HG02840 (cell line): ENCODE measurements around the gene KMT2E.
A peak's percentile ranks its signal among the peaks of the same experiment; 100 is the strongest.
"Not testable (repeated sequence)": the region's sequence is repeated elsewhere in the genome, so short reads cannot be mapped to it uniquely, and the experiment has no call there.

Experiments used
- ATAC-seq: cut with Tn5 transposase; IDR thresholded peaks from one replicate; pipeline ENCODE4 v1.9.1; 2021; ENCODE audit warnings: mild to moderate bottlenecking, moderate library complexity, moderate number of reproducible peaks; ENCODE audit not compliant: unreplicated experiment, low FRiP score

The KMT2E gene

GRCh38 chr7:104981672-104982037 is 32.4 kb upstream of the KMT2E start:
- ATAC-seq: no peak

DNA sequence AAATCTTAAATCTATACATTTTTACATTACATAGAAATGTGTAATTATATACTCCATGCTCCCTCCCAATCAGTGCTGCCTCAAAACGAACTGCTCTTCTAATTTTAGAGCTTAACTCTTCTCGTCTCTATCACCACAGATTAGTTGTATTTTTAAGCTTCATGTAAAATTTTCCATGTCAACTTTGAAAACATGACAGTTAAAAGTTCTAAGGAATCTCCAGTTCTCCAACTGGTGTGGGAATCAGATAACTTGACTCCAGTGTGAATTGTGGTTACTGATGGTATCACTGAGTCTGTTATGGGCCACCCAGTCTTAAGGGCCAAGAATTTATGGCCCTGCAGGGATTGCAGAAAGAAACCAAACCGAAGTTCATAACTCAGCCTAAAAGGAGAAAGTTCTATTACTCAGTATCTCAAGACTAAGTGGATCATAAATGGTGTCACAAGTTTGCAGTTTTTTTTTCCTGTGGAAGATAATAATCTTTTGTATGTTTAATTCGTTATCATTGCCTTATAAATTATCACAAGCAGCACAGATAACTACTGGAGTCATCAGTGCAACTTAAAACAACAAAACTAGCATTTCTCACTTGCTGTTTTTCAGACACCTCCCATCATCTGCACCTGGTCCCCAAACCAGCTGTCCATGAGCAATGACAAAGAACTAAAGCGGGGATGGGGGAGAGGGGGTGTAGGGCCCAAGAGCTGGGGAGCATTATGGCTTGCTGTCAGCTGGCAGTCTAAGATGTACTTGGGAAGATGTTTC is 31.5 kb upstream of the KMT2E start:
- no peak for ATAC-seq

- no peak for ATAC-seq
These were observed 30.9 kb upstream of the KMT2E start for GRCh38 chr7:104983076-104983577.

DNA sequence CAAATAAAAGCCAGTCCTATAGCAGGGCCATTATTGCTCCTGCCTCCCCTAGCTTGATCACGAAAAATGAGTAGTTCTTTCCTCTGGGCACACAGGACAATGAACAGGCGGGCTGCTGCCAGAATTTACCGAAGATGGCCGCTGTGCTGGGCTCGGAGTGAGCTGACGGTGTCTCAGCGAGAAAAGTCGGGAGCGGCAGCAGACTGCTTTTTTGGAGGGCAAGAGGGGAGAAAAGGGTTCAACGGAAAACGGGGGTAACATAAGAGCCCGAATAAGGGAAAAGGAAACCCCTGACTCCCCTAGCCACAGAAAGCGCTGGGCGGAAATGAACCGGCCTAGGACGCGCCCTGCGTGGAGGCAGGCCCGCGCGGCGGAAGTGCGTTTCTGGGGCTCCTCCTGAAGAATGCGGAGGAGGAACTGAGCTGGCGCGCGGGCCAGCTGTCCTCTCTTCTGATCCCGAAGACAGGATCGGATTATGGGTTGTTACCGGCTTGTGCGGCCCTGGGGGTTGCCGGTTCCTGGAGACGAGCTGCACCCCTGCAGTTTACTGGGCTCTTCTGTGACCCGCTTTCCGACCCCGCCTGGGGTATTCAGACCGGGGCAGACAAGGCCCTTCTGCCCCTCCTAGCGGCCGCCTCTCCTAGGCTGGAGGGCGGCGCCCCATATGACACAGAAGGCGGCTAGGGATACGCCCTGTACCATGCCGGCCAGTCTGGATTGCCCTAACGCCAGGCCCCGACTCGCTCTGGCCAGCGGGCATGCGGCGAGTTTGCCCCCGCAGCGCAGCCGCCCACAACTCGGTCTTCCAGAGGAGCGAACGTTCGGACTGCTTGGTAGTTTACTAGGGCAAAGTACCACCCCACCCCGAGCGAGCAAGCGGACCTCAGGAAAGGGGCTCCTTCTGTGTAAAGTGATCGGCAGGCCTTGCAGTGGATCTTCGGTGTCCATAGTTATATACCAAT is 30.1 kb upstream of the KMT2E start:
- peak; percentile 83 for ATAC-seq

- ATAC-seq: no peak
These were observed 29.3 kb upstream of the KMT2E start for GRCh38 chr7:104984585-104985258.

DNA sequence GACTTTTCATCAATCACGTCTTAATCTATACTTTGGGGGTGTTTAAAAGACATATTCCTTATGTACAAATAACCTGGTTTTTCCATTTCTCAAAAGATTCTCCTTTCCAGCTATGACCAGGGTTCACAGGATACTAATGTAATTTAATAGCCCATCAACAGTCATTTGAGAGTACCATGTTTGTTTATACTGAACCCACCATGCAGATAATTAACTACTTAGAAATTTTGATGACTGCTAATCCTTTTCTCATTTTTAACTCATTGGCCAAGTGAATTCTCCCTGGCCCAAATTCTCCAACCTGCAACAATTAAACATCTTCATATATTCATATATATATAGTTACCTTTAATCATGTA is 28.8 kb upstream of the KMT2E start:
- no peak for ATAC-seq

DNA sequence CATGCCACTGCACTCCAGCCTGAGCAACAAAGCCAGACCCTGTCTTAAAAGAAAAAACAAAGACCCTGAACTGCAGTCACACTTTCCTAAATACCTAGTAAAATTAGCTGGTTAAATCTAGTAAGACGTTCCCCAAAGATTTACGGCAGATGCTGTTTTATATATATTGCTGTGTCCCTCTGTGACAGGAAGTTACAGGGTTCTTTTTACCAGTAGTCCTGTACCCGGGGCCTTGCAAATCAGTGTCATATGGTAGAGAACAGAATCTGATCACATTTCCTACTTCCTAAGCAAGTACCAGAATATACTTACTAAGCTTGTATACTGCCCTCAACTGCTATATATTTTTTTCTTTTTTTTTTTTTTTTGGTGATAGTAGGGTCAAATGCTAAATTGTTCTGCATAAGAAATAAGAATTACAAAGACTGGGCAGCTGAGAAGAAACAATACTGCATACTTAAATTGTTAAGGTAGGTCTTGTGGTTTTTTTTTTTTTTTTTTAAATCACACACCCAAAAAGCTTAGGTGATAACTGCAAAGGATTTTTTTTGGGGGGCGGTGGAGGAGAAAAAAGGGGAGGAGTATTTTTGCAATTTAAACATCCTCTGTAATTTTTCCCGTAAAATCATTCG is 27.3 kb upstream of the KMT2E start:
- no peak for ATAC-seq

DNA sequence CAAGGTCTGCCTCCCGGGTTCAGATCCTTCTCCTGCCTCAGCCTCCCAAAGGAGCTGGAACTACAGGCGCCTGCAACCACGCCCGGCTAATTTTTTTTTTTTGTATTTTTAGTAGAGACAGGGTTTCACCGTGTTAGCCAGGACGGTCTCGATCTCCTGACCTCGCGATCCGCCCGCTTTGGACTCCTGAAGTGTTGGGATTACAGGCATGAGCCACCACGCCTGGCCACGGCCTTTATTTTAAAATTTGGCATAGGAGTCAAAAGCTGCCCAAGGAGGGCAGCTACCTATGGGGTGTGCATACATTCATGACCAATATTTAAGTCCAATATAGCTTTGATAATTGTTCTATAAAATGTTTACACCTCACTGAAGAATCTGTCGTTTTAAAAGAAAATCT is 26.6 kb upstream of the KMT2E start:
- ATAC-seq: not testable (repeated sequence)

DNA sequence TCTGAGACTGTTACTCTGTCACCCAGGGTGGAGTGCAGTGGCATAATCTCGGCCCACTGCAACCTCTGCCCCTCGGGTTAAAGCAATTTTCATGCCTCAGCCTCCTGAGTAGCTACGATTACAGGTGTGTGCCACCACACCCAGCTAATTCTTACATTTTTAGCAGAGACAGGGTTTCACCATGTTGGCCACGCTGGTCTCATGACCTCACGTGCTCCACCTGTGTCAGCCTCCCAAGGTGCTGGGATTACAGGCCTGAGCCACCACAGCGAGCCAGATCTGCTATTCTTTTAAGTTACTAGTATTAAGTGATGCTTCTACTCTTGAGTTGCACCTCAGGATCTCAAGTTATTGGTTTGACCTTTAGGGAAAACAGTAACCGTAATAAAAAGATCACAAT is 23.0 kb upstream of the KMT2E start:
- ATAC-seq: no peak

DNA sequence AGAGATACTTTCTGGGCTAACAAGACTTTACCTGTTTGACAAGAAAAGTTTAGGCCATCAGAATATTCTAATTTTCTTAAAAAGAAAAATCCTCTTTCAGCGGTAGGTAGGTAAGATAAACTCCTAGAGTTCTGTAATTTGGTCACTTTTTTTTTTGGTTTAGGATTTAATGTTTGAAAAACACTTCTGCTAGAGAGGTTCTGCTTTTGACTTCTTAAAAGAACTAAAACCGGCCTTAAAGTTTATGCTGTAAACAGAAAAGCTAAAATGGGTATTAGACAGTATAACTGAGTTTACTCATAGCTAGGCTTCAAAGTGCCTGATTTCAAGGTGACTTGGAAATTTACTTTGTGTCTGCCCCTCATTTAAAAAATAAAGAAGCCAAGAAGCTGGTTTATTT is 21.7 kb upstream of the KMT2E start:
- ATAC-seq: no peak

GRCh38 chr7:104993217-104993862 is 20.7 kb upstream of the KMT2E start:
- ATAC-seq: no peak

DNA sequence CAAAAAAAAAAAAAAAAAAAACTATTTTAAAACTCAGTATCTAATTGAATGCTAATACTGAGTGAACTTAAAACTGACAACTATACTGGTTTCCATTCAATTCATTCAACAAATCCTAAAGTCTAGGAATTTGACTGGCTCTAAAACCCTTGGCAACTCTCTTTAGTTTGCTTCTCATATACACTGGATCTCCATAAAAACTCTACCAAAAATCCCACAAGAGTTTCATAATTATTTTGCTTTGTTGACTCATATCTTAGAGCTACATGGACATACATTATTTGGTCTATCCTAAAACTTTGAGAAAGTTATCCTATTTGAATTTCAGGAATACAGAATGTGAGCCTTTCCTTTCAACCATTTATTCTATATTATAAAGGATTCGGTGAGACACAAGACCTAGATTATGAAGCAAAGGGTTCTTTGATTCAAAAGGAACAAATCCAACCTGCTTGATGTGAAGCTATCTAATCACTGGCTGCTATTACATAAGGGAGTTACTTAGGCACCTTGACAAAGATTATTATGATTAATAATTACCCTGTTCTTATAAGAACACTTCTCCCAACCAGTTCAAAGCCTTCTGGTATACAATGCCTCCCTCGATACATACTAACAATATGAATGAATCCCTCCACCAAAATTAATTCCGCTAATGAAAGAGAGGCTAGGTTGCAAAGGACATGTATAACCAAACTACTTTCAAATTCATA is 15.8 kb upstream of the KMT2E start:
- no peak for ATAC-seq

DNA sequence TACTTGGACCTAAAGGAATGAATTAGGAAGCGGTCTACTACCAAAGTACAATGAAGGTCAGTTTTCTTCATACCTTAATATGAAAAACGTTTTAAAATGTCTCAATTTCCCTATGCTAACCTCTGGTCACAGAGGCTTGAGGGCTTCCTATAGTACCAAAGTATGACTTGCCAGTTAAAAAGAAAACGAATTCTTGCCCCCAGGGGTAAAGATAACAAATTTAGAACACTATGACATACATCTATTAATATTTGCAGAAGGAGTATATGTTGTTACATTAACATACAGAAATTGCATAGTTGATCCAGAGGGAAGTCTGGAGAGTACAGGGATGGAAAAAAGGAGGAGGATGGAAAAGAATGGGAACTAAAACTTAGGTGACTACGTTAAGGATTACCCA is 13.8 kb upstream of the KMT2E start:
- ATAC-seq: no peak

DNA sequence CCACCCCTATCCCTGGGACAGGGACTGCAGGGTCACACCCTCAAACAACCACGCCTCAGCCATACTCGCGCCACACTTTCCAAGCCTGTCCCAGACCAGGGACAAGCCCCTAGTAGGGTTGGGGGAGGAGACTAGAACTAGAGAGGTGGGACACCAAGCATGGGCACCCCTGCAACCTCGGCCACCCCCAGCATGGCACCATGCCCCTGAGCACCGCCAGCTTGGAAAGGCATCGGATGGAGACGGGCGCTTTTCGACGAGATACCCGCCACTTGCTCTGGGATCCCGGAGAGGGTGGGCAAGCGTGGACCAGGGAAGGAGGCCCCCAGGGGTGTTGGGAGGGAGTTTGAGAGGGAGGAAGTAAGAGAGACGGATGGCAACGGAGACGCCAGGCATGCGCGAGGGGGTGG is 13.1 kb upstream of the KMT2E start:
- ATAC-seq: no peak

- no peak for ATAC-seq
These were observed 12.3 kb upstream of the KMT2E start for GRCh38 chr7:105001652-105002184.

- no peak for ATAC-seq
These were observed 10.7 kb upstream of the KMT2E start for GRCh38 chr7:105003275-105003674.

DNA sequence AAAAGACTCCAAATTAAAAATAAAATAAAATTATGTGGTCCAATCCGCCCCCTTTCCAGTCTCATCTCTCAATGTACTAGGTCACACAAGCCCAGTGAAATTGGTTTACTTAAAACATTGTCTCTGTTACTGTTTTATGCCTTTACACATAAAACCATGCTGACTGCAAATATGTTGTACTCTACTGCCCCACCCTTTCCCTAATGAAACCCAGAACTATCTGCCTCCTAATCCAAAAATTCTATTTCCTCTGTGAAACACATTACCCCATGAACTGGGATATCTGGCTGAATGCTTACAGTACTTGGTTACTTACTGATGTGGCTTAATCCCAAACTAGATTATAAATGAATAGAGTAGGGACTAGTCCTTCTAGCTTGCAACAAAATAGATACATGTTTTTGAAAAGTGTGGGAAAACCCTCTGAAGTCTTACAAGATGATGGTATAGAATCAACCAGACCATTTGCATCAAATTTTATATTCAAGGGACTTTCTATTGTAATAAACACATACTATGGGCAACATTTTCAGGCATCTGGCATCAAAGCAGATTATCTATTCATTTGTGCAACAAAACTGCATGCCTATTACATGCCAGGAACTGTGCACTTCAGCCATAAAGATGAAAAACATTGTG is 10.0 kb upstream of the KMT2E start:
- no peak for ATAC-seq

DNA sequence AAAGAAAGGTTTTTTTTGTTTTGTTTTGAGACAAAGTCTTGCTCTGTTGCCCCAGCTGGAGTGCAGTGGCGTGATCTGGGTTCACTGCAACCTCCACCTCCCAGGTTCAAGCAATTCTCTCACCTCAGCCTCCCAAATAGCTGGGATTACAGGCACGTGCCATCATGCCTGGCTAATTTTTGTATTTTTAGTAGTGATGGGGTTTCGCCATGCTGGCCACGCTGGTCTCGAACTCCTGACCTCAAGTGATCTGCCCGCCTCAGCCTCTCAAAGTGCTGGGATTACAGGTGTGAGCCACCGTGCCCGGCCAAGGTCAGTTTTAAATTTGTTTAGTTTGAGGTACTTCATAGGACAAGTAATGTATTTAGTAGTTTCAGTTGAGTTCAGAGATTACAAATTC is 9.0 kb upstream of the KMT2E start:
- ATAC-seq: not testable (repeated sequence)

DNA sequence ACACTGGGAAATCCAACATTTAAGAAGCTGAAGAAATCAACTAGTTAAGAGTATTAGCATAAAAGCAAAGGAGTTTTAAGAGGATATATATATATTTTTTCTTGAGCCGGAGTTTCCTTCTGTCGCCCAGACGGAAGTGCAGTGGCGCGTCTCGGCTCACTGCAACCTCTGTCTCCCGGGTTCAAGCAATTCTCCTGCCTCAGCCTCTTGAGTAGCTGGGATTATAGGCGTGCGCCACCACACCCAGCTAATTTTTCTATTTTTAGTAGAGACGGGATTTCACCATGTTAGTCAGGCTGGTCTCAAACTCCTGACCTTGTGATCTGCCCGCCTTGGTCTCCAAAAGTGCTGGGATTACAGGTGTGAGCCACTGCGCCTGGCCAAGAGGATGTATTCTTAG is 8.5 kb upstream of the KMT2E start:
- ATAC-seq: not testable (repeated sequence)
